GM18511 (cell line): ENCODE measurements around the gene VSIG4.
"Not testable (repeated sequence)": the region's sequence is repeated elsewhere in the genome, so short reads cannot be mapped to it uniquely, and the experiment has no call there.

ENCODE experiments used
- ATAC-seq: cut with Tn5 transposase; IDR thresholded peaks from one replicate; pipeline ENCODE4 v1.9.1; 2021; ENCODE audit warnings: mild to moderate bottlenecking, moderate library complexity; ENCODE audit not compliant: unreplicated experiment

The VSIG4 gene

GRCh38 chrX:65985922-65986588 is 53.8 kb downstream of the VSIG4 start:
- peak; percentile 69 for ATAC-seq

GRCh38 chrX:65985211-65985610 is 54.7 kb downstream of the VSIG4 start:
- no peak for ATAC-seq

GRCh38 chrX:65977161-65977560 is 62.7 kb downstream of the VSIG4 start:
- not testable (repeated sequence) for ATAC-seq

GRCh38 chrX:65976161-65976560 is 63.7 kb downstream of the VSIG4 start:
- no peak for ATAC-seq

- ATAC-seq, result not testable (repeated sequence)
These were observed 64.6 kb downstream of the VSIG4 start for GRCh38 chrX:65975161-65975751.
